GM12878 (cell line): Measurements from ENCODE around the gene ASCC3. TPM values are rescaled to one million over a fixed set of nuclear protein-coding genes. Genes with fewer than 3 reads are reported as not detected.

Experiments
- ATAC-seq: fragments of 200-7000 bp; cut with Tn5 transposase; 3 replicates; pipeline ENCODE4 v1.9.1; 2020; ENCODE audit warnings: mild to moderate bottlenecking, moderate library complexity
- BruUV-seq: library from RNA; stranded (reverse); fragments of 400-500 nt; replicated peaks from 2 replicates; lab custom pipeline; 2021; lab: Mats Ljungman, UMichigan
- CTCF ChIA-PET: fragments of 300-600 bp; sonication (Branson Sonifier 250); formaldehyde crosslinking; extraction: SDS; loops from one replicate; lab custom pipeline; 2021; ENCODE audit warnings: inconsistent platforms; lab: Yijun Ruan, JAX
- POLR2A ChIA-PET: fragments of 350-600 bp; formaldehyde crosslinking; extraction: SDS; loops from one replicate; lab custom pipeline; 2021; ENCODE audit warnings: inconsistent platforms; lab: Charles Lee
- RAD21 ChIA-PET: fragments of 300-600 bp; sonication (Branson Sonifier 250); formaldehyde crosslinking; loops from one replicate; lab custom pipeline; 2023; ENCODE audit warnings: antibody characterized with exemption; ENCODE audit not compliant: unreplicated experiment; lab: Charles Lee
- SMC1A ChIA-PET: fragments of 300-600 bp; sonication (Branson Sonifier 250); formaldehyde crosslinking; loops from one replicate; lab custom pipeline; 2023; ENCODE audit not compliant: unreplicated experiment, uncharacterized antibody; lab: Charles Lee
- DNase-seq: peaks from one replicate; pipeline ENCODE4 v3.0.0-alpha.2; 2011; ENCODE audit warnings: low read depth, low spot score
- FAIRE-seq: peaks from 3 replicates; lab custom pipeline; 2011; peaks lifted over from hg19 to GRCh38; lab: Jason Lieb, UNC
- H2AFZ ChIP-seq: 2 replicates; pipeline ENCODE4 v1.6.0; 2011; ENCODE audit warnings: low read depth, low read length, control low read depth; ENCODE audit not compliant: control insufficient read depth
- H3K27ac ChIP-seq: 2 replicates; pipeline ENCODE4 v1.5.1; 2011; ENCODE audit warnings: control low read depth; ENCODE audit not compliant: control insufficient read depth, insufficient read depth
- H3K27me3 ChIP-seq, 2 experiments: replicated peaks in 1 of 2; 2 replicates each; pipeline versions ENCODE4 v1.6.0 to v1.6.1; 2011; ENCODE audit warnings: low read length in 1 of 2; ENCODE audit not compliant: control insufficient read depth in 2 of 2, insufficient read depth in 2 of 2
- H3K36me3 ChIP-seq, 2 experiments: 2 replicates each; pipeline ENCODE4 v1.5.1; 2011; ENCODE audit warnings: low read length in 1 of 2; ENCODE audit not compliant: control insufficient read depth in 2 of 2, insufficient read depth in 2 of 2
- H3K4me1 ChIP-seq: 2 replicates; pipeline ENCODE4 v1.6.1; 2011; ENCODE audit warnings: mild to moderate bottlenecking, low read length, moderate library complexity, mixed read lengths; ENCODE audit not compliant: control insufficient read depth, insufficient read depth
- H3K4me2 ChIP-seq: 2 replicates; pipeline ENCODE4 v1.6.0; 2011; ENCODE audit warnings: control low read depth; ENCODE audit not compliant: control insufficient read depth, insufficient read depth
- H3K4me3 ChIP-seq: fragments of 200-600 bp; sonication (generic); 2 replicates; pipeline ENCODE4 v1.5.1; 2016
- H3K79me2 ChIP-seq: 2 replicates; pipeline ENCODE4 v1.6.0; 2011; ENCODE audit warnings: low read length; ENCODE audit not compliant: control insufficient read depth, insufficient read depth
- H3K9ac ChIP-seq: 2 replicates; pipeline ENCODE4 v1.8.0; 2011; ENCODE audit warnings: low read length, control low read depth, mixed read lengths; ENCODE audit not compliant: control insufficient read depth, insufficient read depth
- H3K9me3 ChIP-seq: replicated peaks from 3 replicates; pipeline ENCODE4 v1.5.1; 2011; ENCODE audit warnings: mild to moderate bottlenecking, low read length; ENCODE audit not compliant: control insufficient read depth, insufficient read depth
- H4K20me1 ChIP-seq: 2 replicates; pipeline ENCODE4 v1.6.0; 2011; ENCODE audit not compliant: control insufficient read depth, insufficient read depth
- CBFB ChIP-seq: IDR thresholded peaks from 2 replicates; pipeline ENCODE4 v1.6.1; 2016; ENCODE audit warnings: antibody characterized with exemption, low read depth
- DPF2 ChIP-seq: fragments of 450-650 bp; IDR thresholded peaks from 2 replicates; pipeline ENCODE4 v1.6.1; 2017; ENCODE audit warnings: mild to moderate bottlenecking
- ELK1 ChIP-seq: IDR thresholded peaks from 2 replicates; pipeline ENCODE4 v1.6.1; 2012; ENCODE audit warnings: low read depth, low read length, improper control_type of control experiment
- ESRRA ChIP-seq: IDR thresholded peaks from 2 replicates; pipeline ENCODE4 v1.6.1; 2012; ENCODE audit warnings: mild to moderate bottlenecking, low read length, improper control_type of control experiment
- IKZF2 ChIP-seq, 2 experiments: fragments of 450-650 bp; IDR thresholded peaks; 2 replicates each; pipeline ENCODE4 v1.6.1; 2017; ENCODE audit warnings: mild to moderate bottlenecking in 2 of 2, moderate library complexity in 2 of 2
- PKNOX1 ChIP-seq: fragments of 450-650 bp; IDR thresholded peaks from 2 replicates; pipeline ENCODE4 v1.6.1; 2016; ENCODE audit warnings: mild to moderate bottlenecking
- TAF1 ChIP-seq: IDR thresholded peaks from 2 replicates; pipeline ENCODE4 v1.6.1; 2011; ENCODE audit warnings: mild to moderate bottlenecking, low read depth, low read length, borderline replicate concordance
- TARDBP ChIP-seq: IDR thresholded peaks from 2 replicates; pipeline ENCODE4 v1.6.1; 2016; ENCODE audit warnings: borderline replicate concordance
- WGBS: methylation state at CpG from one replicate; pipeline ENCODE4 v1.1.6; 2016; ENCODE audit warnings: low lambda C conversion rate; ENCODE audit not compliant: insufficient replicate concordance, insufficient coverage; ENCODE audit errors: missing lambda C conversion rate; 5-methylcytosine and 5-hydroxymethylcytosine counted together
- in situ Hi-C: fragments of 300-500 bp; cut with MboI; formaldehyde crosslinking; loops from 9 replicates; pipeline ENCODE4 v1.14.3; 2018; ENCODE audit warnings: mixed read lengths
- intact Hi-C: fragments of 100-400 bp; cut with micrococcal nuclease; formaldehyde crosslinking; loops from one replicate; pipeline ENCODE4 v1.14.2; 2022; ENCODE audit not compliant: unreplicated experiment
- polyA plus RNA-seq, 11 experiments: library from polyadenylated mRNA; depleted of rRNA in 4 of 11; unstranded in 6 of 11; stranded (reverse) in 5 of 11; fragments of >200 nt; fragmentation: Nextera tagmentation in 4 of 11; fragmentation: Illumina TruSeq in 1 of 11; extraction: Ambion mirVana in 4 of 11; extraction: Trizol in 1 of 11; gene quantifications; 1 replicate in 1 of 11; 2 replicates in 10 of 11; pipeline versions ENCODE4 v1.2.1 to v1.2.3, GENCODE V29; 2011 to 2016; ENCODE audit warnings: inconsistent platforms in 2 of 11, missing spikeins in 2 of 11, low read depth in 1 of 11
- total RNA-seq, 4 experiments: library from RNA; depleted of rRNA in 3 of 4; stranded (reverse); fragments of >200 nt in 3 of 4; fragmentation: Illumina TruSeq in 1 of 4; extraction: Trizol in 1 of 4; gene quantifications; 2 replicates each; pipeline versions ENCODE4 v1.2.1 to v1.2.3, GENCODE V29; 2013 to 2021

ASCC3 gene
- total and polyA plus RNA-seq, 10 of the 15 experiments (the other 5 are each of a cell fraction or from before 2014, with no cell fraction given): 19.9 to 76.2 (median 55.9) TPM

- TF ChIP-seq ELK1 (no peak), PKNOX1 (peak; percentile 77)
- TF ChIP-seq, all 136 proteins: peak for 49
These were observed at the start of gene ASCC3 (continued) for GRCh38 chr6:100880853-100881706.

GRCh38 chr6:100925749-100926148, 44.6 kb upstream of the ASCC3 start:
- no peak overlapping the region for H3K4me2 ChIP-seq
- DNase-seq (no peak), FAIRE-seq (no peak), ATAC-seq (no peak)
- SMC1A ChIA-PET: interaction anchor here (0.9 kb wide), 1 partner anchor 29 kb away, joined by 3 read pairs; no protein-coding TSS in a partner anchor
- RAD21 ChIA-PET: no interaction called here
- no peak overlapping the region for H3K27ac ChIP-seq
- H3K4me1 ChIP-seq: no peaks in the 10 kb centered on the region
- intact Hi-C loops (no loop called here), in situ Hi-C loops (no loop called here)
- H3K9me3 ChIP-seq: no peaks in the 10 kb centered on the region
- H3K4me3 ChIP-seq: no peak overlapping the region
- H2AFZ ChIP-seq: no peak overlapping the region
- no peaks in the 10 kb centered on the region for H3K36me3 ChIP-seq
- CTCF ChIA-PET: no interaction called here
- no peaks in the 10 kb centered on the region for H4K20me1 ChIP-seq
- no peak overlapping the region for H3K9ac ChIP-seq
- TF ChIP-seq DPF2 (no peak), ESRRA (no peak), TAF1 (no peak), TARDBP (no peak), CBFB (no peak), IKZF2 (IDR thresholded peaks at IDR 0.05) (no peak)
- TF ChIP-seq, all 136 proteins: peak for 0
- Histone ChIP-seq H3K27me3 (no peaks in the 10 kb centered on the region), H3K79me2 (no peaks in the 10 kb centered on the region)
- no TSS peak for BruUV-seq
- POLR2A ChIA-PET: no interaction called here
- 0% methylated on average over 1 of the region's 1 CpG for WGBS
